ENCODE data around the gene RBM43.

Gene RBM43

GRCh38 chr2:151282401-151282800 is 20.7 kb upstream of the RBM43 start:
- no peak overlapping the region for H3K27ac ChIP-seq
- no peak for DNase-seq (ENCODE audit: low spot score)
- no peak for TF ChIP-seq CTCF (IDR thresholded peaks at IDR 0.05)
- H3K4me3 ChIP-seq, result no peak overlapping the region

GRCh38 chr2:151280271-151280670 is 18.6 kb upstream of the RBM43 start:
- no peak for DNase-seq (ENCODE audit: low spot score)
- H3K4me3 ChIP-seq, result no peak overlapping the region
- no peak for TF ChIP-seq CTCF (IDR thresholded peaks at IDR 0.05)
- no peak overlapping the region for H3K27ac ChIP-seq

- Histone ChIP-seq H3K4me3 (no peak overlapping the region), H3K27ac (no peak overlapping the region)
- TF ChIP-seq CTCF (IDR thresholded peaks at IDR 0.05), result no peak
- no peak for DNase-seq (ENCODE audit: low spot score)
Observed at GRCh38 chr2:151278487-151278886, 16.8 kb upstream of the RBM43 start.

GRCh38 chr2:151277067-151277466 is 15.4 kb upstream of the RBM43 start:
- no peak for TF ChIP-seq CTCF (IDR thresholded peaks at IDR 0.05)
- no peak for DNase-seq (ENCODE audit: low spot score)
- Histone ChIP-seq H3K27ac (no peak overlapping the region), H3K4me3 (no peak overlapping the region)

- no peak for DNase-seq (ENCODE audit: low spot score)
- Histone ChIP-seq H3K4me3 (no peak overlapping the region), H3K27ac (no peak overlapping the region)
- no peak for TF ChIP-seq CTCF (IDR thresholded peaks at IDR 0.05)
Observed at GRCh38 chr2:151275291-151275690, 13.6 kb upstream of the RBM43 start.

GRCh38 chr2:151271824-151272223 is 10.2 kb upstream of the RBM43 start:
- TF ChIP-seq CTCF (IDR thresholded peaks at IDR 0.05), result no peak
- DNase-seq (ENCODE audit: low spot score), result no peak
- Histone ChIP-seq H3K27ac (no peak overlapping the region), H3K4me3 (no peak overlapping the region)

GRCh38 chr2:151269798-151270568 is 8.3 kb upstream of the RBM43 start:
- DNase-seq (ENCODE audit: low spot score), result no peak
- H3K27ac ChIP-seq, result no peak overlapping the region
- H3K4me3 ChIP-seq, result no peak overlapping the region
- TF ChIP-seq CTCF (IDR thresholded peaks at IDR 0.05), result no peak

All from coronary artery (tissue), 2 donors.